Activated naive CD4-positive, alpha-beta T cell (primary cell): ENCODE results near the gene ADARB2.

ENCODE experiments used
- DNase-seq, 4 experiments: peaks; one replicate each; lab custom pipeline; 2025; lab: John Stamatoyannopoulos, UW

Gene ADARB2

GRCh38 chr10:1612908-1613307 lies 124.4 kb downstream of the ADARB2 start:
- no peak for DNase-seq

DNA sequence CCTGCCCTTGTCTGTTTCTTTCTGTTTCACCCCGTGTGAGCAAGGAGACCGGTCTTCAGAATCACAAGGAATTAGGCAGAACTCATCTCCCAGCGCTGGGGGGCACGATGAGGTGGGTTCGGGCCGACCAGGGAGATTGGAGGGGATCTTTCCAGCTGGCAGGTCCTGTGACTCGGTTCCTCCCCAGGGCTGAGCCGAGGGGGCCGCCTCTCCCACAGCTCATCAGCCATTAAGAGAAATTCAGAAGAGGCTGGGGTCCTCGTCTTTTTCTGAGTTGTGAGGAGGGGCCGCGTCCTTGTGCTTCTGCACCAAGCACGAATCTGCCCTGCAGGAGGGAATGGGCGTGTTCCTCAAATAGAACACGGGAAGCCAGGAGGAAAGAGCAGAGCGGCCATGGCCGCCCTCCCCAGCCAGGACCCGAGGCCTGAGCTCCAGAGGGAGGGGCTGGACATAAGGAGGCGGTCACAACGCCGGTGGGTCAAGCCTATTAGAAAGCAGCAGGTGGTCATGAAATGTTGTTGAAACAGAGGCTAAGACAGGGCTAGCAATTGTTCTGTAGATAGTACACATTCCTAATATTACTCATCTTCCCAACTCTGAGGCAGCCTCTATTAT lies 125.3 kb downstream of the ADARB2 start:
- DNase-seq = no peak

- no peak for DNase-seq
Observed at GRCh38 chr10:1610986-1611770, 126.1 kb downstream of the ADARB2 start.

DNA sequence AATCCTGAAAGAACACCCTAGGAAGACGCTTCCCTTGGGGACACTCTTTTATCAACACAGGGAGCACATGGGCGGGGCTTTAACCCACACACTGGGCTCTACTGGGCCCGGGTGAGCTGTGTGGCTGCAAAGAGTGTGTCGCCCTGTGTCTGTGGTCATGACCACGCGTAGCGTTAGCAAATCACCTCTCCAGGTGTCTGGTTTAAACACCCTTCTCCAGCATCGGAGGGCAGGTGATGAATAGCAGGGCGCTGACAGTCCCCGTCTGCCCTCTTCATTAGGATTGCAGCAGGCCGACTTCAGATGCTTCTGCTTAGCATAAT lies 127.7 kb downstream of the ADARB2 start:
- DNase-seq = no peak

GRCh38 chr10:1608851-1609647 lies 128.3 kb downstream of the ADARB2 start:
- no peak for DNase-seq

GRCh38 chr10:1608408-1608807 lies 128.9 kb downstream of the ADARB2 start:
- DNase-seq = no peak

DNA sequence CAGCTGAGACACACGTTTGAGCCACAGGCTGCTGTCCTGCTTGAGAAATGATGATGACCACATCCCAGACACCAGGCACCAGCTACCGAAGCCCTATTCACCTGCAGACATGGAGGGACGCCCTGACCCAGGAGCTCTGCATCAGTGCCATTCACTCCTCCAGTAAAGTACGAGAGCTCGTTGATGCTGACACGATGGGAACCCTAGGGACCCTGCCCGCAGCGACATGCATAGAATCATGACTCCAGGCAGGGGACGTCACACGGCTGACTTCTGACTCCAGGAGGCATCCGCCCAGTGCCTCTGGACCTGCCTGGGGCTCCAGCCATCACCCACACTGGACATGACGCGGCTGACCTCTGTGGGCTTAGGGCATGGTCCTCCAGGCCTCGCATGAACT lies 129.9 kb downstream of the ADARB2 start:
- no peak for DNase-seq

DNA sequence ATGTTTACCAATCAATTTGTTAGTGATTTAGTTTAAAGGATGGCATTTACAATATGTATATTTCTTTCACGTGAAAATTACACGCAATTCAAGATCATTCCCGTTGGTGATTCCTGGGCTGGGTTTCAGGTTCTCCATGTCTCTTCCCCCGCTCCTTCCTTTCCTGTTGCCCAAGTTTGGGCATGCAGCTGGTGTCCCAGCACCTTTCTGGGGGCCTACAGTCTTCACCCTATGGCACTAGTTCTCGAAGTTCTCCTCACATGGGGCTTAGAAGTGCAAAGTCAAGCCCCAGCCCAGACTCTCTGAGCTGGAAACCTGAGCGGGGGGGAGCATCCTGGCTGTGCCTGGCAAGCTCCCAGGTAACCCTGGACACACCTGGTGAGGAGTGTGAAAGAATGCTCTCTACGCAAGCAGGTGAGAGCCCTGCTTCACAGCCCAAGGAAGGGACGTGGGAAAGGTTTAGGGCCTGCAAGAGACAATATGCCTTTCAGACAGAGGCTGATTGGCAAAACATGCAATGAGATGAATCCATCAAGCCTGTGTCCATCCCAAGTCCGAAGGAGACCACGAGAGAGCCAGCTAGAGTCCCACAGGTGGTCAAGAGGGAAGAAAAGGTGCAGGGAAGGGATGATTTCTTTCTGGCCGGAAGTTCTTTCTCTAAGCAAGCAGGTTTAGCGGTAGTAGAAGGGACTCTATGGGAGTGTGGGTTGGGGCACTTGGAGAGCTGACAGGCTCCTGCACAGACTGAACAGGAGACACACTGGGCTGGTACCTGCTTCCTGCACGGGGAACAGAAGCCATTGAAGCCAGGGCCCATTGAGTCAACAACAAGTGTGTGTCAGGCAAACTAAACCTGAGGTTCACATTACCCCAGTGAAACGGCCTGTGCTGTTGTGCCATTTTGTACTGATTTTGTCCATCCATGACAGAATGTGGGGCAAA lies 131.1 kb downstream of the ADARB2 start:
- no peak for DNase-seq

- no peak for DNase-seq
Observed at GRCh38 chr10:1605121-1605520, 132.2 kb downstream of the ADARB2 start.

DNA sequence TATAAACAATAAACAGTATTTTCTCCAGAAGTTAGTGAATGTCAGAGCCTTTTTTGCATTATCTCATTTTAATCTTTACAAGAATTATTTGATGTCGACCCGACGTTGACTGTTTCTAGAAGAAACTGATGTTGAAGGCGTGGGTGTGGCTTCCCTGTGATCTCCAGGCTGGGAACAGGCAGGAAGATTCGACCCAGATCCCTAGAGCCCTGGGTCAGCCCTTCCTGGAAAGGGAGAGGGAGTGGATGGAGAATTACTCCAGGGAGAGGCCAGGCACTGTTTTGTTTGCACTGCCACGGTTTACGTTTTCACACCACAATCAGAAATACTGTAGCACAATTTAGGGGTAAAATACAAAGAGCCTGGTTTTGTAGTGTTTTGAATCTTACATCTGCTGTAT lies 133.1 kb downstream of the ADARB2 start:
- DNase-seq = no peak

- DNase-seq = no peak
Observed at GRCh38 chr10:1603181-1603580, 134.1 kb downstream of the ADARB2 start.

GRCh38 chr10:1602037-1602484 lies 135.3 kb downstream of the ADARB2 start:
- no peak for DNase-seq

DNA sequence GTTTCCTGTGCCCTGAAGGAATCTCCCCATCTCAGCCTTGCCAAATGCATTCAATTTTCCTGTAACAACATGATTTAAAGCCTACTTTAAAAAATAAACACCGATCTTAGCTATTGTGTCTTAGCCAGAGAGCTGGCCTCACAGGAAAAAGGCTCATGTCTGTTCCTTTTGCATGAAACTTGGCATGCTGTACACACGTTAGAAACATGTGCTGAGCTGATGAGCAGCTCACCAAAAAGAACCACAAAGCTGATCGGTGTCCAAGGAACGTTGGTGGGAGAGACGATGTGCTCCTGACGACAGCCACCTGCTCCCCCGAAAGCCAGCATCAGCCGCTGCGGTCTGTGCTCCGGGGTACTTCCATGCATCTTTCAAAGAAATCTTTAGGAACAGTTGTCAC lies 135.9 kb downstream of the ADARB2 start:
- DNase-seq = no peak

- DNase-seq = no peak
Observed at GRCh38 chr10:1600861-1601260, 136.5 kb downstream of the ADARB2 start.

GRCh38 chr10:1598393-1599153 lies 138.8 kb downstream of the ADARB2 start:
- DNase-seq = no peak

DNA sequence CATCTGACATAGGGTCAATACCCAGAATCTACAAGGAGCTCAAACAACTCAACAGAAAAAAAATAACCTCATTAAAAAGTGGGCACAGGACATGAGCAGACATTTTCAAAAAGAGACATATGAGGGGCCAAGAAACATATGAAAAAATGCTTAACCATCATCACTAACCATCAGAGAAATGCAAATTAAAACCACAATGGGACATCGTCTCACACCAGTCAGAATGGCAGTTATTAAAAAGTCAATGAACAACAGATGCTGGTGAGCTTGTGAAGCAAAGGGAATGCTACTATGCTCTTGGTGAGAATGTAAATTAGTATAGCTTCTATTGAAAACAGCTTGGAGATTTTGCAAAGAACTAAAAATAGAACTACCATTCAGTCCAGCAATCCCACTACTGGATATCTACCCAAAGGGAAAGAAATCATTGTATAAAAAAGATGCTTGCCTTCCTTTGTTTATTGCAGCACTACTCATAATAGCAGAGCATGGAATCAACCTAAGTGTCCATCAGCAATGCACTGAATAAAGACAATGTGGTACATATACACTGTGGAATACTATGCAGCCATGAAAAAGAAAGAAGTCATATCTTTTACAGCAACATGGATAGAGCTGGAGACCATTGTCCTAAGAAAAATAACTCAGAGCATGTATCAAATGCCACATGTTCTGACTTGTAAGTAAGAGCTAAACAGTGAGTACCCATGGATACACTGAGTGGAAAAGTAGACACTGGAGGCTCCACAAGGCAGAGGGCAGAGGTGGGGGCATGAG lies 139.8 kb downstream of the ADARB2 start:
- DNase-seq = no peak

- DNase-seq = no peak
Observed at GRCh38 chr10:1596482-1597099, 140.7 kb downstream of the ADARB2 start.

DNA sequence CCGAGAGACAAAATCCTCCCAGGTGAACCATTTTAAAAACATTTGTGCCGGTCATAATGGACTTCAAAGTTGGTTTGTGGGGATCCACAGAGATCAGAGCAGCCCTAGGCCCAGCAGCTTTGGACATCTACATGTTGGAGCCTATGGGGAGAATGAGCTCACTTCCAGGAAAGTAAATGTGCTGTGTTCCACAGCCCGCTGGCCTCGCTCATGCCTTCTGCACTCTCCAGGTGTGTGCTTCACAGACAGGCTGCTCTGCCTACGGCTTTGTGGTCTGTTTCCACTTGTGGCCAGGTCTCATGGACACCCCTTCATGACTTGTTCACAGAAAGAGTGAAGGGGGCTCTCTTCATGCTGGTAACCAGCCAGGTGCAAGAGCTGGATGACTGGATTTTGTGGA lies 141.6 kb downstream of the ADARB2 start:
- no peak for DNase-seq

- DNase-seq = no peak
Observed at GRCh38 chr10:1595242-1595600, 142.1 kb downstream of the ADARB2 start.
